Right atrium auricular region (tissue), 2 donors: ENCODE measurements around the gene THSD4. TPM values are rescaled to one million over a fixed set of nuclear protein-coding genes. Genes with fewer than 3 reads are reported as not detected.
"Not testable (repeated sequence)": the region's sequence is repeated elsewhere in the genome, so short reads cannot be mapped to it uniquely, and the experiment has no call there.

Experiments
- DNase-seq: peaks from one replicate; pipeline ENCODE4 v3.0.0-alpha.2; 2019; ENCODE audit warnings: low spot score
- H3K27ac ChIP-seq, 2 donors: fragments of 200-600 bp; sonication (generic); 1 replicate in 1 of 2; 2 replicates in 1 of 2; pipeline ENCODE4 v1.5.1; 2016 to 2019
- H3K27me3 ChIP-seq, 2 donors: fragments of 200-600 bp; sonication (generic); one replicate each; pipeline versions ENCODE4 v1.5.1 to v1.6.0; 2017 to 2019
- H3K36me3 ChIP-seq: fragments of 200-600 bp; sonication (generic); one replicate; pipeline ENCODE4 v1.5.1; 2016
- H3K4me1 ChIP-seq, 2 donors: fragments of 200-600 bp; sonication (generic); one replicate each; pipeline versions ENCODE4 v1.5.1 to v1.6.0; 2017 to 2019
- H3K4me3 ChIP-seq, 2 donors: fragments of 200-600 bp; sonication (generic); 1 replicate in 1 of 2; 2 replicates in 1 of 2; pipeline ENCODE4 v1.5.1; 2017 to 2019; ENCODE audit warnings: mild to moderate bottlenecking in 1 of 2, moderate library complexity in 1 of 2
- H3K9me3 ChIP-seq, 2 donors: fragments of 200-600 bp; sonication (generic); one replicate each; pipeline ENCODE4 v1.5.1; 2019
- total RNA-seq, 2 donors: library from RNA; depleted of rRNA; stranded (reverse); fragments of >200 nt; gene quantifications; one replicate each; pipeline ENCODE4 v1.1.0, GENCODE V29; 2016
- TF ChIP-seq, protein P1 (sequence below), 2 donors: fragments of 200-600 bp; sonication (generic); IDR thresholded peaks; one replicate each; pipeline ENCODE4 v1.5.1; 2019; ENCODE audit warnings: antibody characterized with exemption in 2 of 2

Gene THSD4
- total RNA-seq, 2 donors from 2014 or later = 41.2 to 85.3 TPM

DNA sequence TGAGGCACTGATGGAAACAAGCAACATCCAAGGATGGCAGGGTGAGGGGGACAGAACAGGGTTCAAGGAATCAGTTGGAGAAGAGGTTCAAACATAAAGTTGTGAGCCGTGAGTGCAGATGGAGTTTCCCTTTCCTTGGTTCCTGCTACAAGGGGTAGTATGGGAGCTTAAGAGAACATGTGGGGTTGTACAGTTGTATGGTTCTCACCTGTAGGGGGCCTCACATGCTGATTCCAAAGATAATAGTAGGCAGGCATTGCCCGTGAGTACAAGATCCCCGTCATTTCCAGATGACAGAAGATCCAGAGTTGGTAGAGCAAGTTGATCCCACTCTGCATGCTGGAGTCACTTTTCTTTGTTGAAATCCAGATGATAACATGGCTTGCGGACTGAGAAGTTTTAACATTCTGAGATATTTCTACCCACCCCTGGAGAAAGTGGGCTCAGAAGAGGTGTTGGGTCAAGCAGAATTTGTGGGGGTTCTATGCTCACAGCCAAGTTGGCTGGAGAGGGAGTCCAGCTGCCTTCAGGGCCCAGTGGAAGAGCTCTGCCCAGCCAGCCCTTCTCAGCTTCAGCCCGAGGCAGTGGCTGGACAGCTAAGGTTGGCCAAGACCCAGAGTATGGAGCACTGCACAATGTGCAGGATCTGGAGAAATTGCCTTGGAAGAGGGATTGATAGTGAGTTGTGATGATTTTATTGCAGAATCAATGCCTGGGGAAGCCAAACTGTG, 141.8 kb downstream of the THSD4 start:
- H3K36me3 ChIP-seq = peaks cover 4% of the 10 kb centered on the region
- H3K27ac ChIP-seq = no peak overlapping the region
- no peak for DNase-seq
- no peaks in the 10 kb centered on the region for H3K9me3 ChIP-seq
- no peak overlapping the region for H3K4me3 ChIP-seq
- no peaks in the 10 kb centered on the region for H3K27me3 ChIP-seq
- TF ChIP-seq, protein P1, sequence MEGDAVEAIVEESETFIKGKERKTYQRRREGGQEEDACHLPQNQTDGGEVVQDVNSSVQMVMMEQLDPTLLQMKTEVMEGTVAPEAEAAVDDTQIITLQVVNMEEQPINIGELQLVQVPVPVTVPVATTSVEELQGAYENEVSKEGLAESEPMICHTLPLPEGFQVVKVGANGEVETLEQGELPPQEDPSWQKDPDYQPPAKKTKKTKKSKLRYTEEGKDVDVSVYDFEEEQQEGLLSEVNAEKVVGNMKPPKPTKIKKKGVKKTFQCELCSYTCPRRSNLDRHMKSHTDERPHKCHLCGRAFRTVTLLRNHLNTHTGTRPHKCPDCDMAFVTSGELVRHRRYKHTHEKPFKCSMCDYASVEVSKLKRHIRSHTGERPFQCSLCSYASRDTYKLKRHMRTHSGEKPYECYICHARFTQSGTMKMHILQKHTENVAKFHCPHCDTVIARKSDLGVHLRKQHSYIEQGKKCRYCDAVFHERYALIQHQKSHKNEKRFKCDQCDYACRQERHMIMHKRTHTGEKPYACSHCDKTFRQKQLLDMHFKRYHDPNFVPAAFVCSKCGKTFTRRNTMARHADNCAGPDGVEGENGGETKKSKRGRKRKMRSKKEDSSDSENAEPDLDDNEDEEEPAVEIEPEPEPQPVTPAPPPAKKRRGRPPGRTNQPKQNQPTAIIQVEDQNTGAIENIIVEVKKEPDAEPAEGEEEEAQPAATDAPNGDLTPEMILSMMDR (IDR thresholded peaks at IDR 0.05) = no peak
- peaks cover 0 to 17% of the 10 kb centered on the region in 2 donors for H3K4me1 ChIP-seq

DNA sequence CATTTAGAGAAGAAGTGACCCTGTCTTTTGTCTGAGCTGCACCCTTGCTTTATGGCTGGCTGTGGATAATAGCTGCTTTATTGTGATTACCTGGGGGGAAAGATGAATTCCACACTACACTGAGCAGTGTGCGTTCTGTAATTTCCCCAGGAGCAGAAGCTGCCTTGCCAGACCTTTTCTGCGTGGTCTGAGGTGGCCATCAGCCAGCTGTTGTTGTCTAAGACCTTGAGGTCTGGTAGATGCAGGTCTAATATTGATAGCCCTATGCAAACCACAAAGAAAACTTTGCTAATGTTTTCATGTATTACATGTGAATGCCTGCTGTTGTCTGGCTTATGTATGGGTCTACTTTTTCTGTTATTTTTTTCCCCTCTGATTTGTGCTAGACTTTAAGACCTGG, 144.6 kb downstream of the THSD4 start:
- Histone ChIP-seq H3K27me3 (no peaks in the 10 kb centered on the region), H3K4me3 (no peak overlapping the region), H3K9me3 (no peaks in the 10 kb centered on the region), H3K27ac (no peak overlapping the region), H3K36me3 (peaks cover 4% of the 10 kb centered on the region), H3K4me1 (peaks cover 0 to under 1% of the 10 kb centered on the region in 2 donors)
- TF ChIP-seq, protein P1 (IDR thresholded peaks at IDR 0.05) = no peak
- no peak for DNase-seq

DNA sequence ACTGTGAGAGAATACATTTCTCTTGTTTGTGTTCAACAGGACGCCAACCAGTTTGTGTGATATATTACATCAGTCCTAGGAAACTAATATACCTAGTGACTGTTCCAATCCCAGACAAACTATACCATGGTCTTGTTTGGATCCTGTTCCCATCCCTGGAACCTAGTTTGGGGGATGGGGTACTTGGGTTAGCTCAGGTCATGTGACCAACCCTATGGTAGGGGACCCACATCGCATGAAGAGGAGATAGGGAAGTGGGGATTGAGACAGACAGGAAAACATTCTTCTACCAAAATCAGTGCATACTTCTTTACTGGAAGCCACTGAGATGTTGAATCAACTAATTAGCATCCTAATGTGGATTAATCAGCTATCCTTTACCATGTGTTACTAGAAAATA, 146.1 kb downstream of the THSD4 start:
- H3K4me3 ChIP-seq = no peak overlapping the region
- H3K4me1 ChIP-seq = no peaks in the 10 kb centered on the region
- TF ChIP-seq, protein P1 (IDR thresholded peaks at IDR 0.05) = no peak
- H3K27me3 ChIP-seq = no peaks in the 10 kb centered on the region
- no peak for DNase-seq
- peaks cover 4% of the 10 kb centered on the region for H3K36me3 ChIP-seq
- H3K27ac ChIP-seq = no peak overlapping the region
- H3K9me3 ChIP-seq = no peaks in the 10 kb centered on the region

DNA sequence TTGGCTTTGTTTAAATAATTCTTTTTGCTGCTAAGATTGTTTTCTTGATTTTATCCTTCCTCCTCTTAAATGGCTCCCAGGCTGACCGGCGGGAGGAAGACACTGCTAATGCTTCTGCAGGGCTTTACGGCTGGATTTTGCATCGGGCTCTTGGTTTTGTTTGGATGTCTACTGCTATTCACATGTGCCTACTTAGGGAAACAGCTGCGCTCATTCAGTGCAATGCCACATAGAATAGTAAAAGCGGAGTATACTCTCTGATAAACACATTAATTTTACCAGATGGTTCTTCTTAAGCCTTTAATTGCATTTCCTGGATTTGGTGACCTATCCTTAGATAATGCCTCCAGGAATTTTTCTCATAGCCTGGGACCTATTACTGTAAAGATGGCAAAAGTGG, 146.6 kb downstream of the THSD4 start:
- no peak overlapping the region for H3K4me3 ChIP-seq
- TF ChIP-seq, protein P1 (IDR thresholded peaks at IDR 0.05) = no peak
- H3K27me3 ChIP-seq = no peaks in the 10 kb centered on the region
- no peaks in the 10 kb centered on the region for H3K4me1 ChIP-seq
- H3K36me3 ChIP-seq = peaks cover 4% of the 10 kb centered on the region
- H3K9me3 ChIP-seq = no peaks in the 10 kb centered on the region
- DNase-seq = no peak
- no peak overlapping the region for H3K27ac ChIP-seq

DNA sequence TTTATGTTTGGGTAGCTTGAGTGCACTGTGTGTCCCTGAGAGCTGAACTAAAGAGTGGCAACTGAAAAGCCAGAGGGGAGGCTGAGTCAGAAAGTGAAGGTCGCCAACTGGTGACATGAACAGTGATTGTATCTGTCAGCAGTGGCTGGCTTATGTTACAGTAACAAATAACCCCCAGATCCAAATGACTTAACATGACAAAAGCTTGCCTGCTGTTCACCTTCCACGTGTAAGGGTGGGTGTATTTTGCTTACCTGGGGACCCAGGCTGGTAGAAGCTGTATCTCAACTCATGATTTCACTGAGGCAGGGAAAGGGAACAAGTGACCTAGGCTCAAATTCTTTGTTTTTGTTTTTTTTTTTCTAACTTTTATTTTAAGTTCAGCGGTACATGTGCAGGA, 147.3 kb downstream of the THSD4 start:
- Histone ChIP-seq H3K27ac (no peak overlapping the region), H3K4me3 (no peak overlapping the region), H3K27me3 (no peaks in the 10 kb centered on the region), H3K9me3 (no peaks in the 10 kb centered on the region), H3K4me1 (no peaks in the 10 kb centered on the region), H3K36me3 (peaks cover 4% of the 10 kb centered on the region)
- TF ChIP-seq, protein P1 (IDR thresholded peaks at IDR 0.05) = no peak
- no peak for DNase-seq

DNA sequence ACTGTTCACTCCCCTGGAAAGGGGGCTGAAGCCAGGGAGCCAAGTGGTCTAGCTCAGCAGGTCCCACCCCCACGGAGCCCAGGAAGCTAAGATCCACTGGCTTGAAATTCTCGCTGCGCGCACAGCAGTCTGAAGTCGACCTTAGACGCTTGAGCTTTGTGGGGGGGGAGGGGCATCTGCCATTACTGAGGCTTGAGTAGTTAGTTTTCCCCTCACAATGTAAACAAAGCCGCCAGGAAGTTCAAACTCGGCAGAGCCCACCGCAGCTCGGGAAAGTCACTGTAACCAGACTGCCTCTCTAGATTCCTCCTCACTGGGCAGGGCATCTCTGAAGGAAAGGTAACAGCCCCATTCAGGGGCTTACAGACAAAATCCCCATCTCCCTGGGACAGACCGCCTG, 150.3 kb downstream of the THSD4 start:
- H3K27me3 ChIP-seq, DNase-seq, H3K36me3 ChIP-seq, H3K27ac ChIP-seq, H3K4me3 ChIP-seq, H3K4me1 ChIP-seq, H3K9me3 ChIP-seq: not testable (repeated sequence)
